ENCODE data around the gene PLXND1. TPM values are rescaled to one million over a fixed set of nuclear protein-coding genes. Genes with fewer than 3 reads are reported as not detected.
"Not testable (repeated sequence)": the region's sequence is repeated elsewhere in the genome, so short reads cannot be mapped to it uniquely, and the experiment has no call there.

PLXND1 gene
- total RNA-seq, 1 donor from 2014 or later: 233 TPM

- intact Hi-C loops (cut with DNase I): no loop called here
- no peaks in the 10 kb centered on the region for H3K9me3 ChIP-seq
Measured at GRCh38 chr3:129552287-129553050, 54.0 kb downstream of the PLXND1 start.

GRCh38 chr3:129549805-129550204 is 56.7 kb downstream of the PLXND1 start:
- Histone ChIP-seq H3K27me3 (ENCODE audit: low read depth) (no peaks in the 10 kb centered on the region), H3K27ac (no peak overlapping the region), H3K36me3 (no peaks in the 10 kb centered on the region), H3K4me1 (peaks cover 16% of the 10 kb centered on the region), H3K4me3 (no peak overlapping the region), H3K9me3 (no peaks in the 10 kb centered on the region)
- DNase-seq: no peak
- intact Hi-C loops (cut with DNase I): no loop called here
- no peak for TF ChIP-seq CTCF (IDR thresholded peaks at IDR 0.05)
- no peak for ATAC-seq

More at GRCh38 chr3:129552287-129553050, 54.0 kb downstream of the PLXND1 start:
- Histone ChIP-seq H3K27me3 (ENCODE audit: low read depth) (no peaks in the 10 kb centered on the region), H3K27ac (no peak overlapping the region), H3K4me3 (no peak overlapping the region), H3K36me3 (peaks cover 25% of the 10 kb centered on the region), H3K4me1 (peaks cover 32% of the 10 kb centered on the region)
- ATAC-seq (no peak), DNase-seq (no peak)
- TF ChIP-seq CTCF (IDR thresholded peaks at IDR 0.05): no peak

GRCh38 chr3:129549006-129549800 is 57.3 kb downstream of the PLXND1 start:
- no peak for DNase-seq
- TF ChIP-seq CTCF (IDR thresholded peaks at IDR 0.05): no peak

GRCh38 chr3:129548104-129548965 is 58.1 kb downstream of the PLXND1 start:
- peaks cover under 1% of the 10 kb centered on the region for H3K4me1 ChIP-seq
- H3K27ac ChIP-seq: no peak overlapping the region
- ATAC-seq (no peak), DNase-seq (no peak)
- no peak overlapping the region for H3K4me3 ChIP-seq
- no peak for TF ChIP-seq CTCF (IDR thresholded peaks at IDR 0.05)
- H3K36me3 ChIP-seq: no peaks in the 10 kb centered on the region
- H3K27me3 ChIP-seq (ENCODE audit: low read depth): no peaks in the 10 kb centered on the region
- no peaks in the 10 kb centered on the region for H3K9me3 ChIP-seq
- intact Hi-C loops (cut with DNase I): no loop called here

More at GRCh38 chr3:129549006-129549800, 57.3 kb downstream of the PLXND1 start:
- no peaks in the 10 kb centered on the region for H3K27me3 ChIP-seq (ENCODE audit: low read depth)
- H3K36me3 ChIP-seq: no peaks in the 10 kb centered on the region
- no peak overlapping the region for H3K27ac ChIP-seq
- intact Hi-C loops (cut with DNase I): no loop called here
- H3K9me3 ChIP-seq: no peaks in the 10 kb centered on the region
- ATAC-seq: no peak
- H3K4me1 ChIP-seq: peaks cover 10% of the 10 kb centered on the region
- no peak overlapping the region for H3K4me3 ChIP-seq

- intact Hi-C loops (cut with DNase I): no loop called here
- Histone ChIP-seq H3K27me3 (ENCODE audit: low read depth) (no peaks in the 10 kb centered on the region), H3K4me3 (no peak overlapping the region), H3K9me3 (no peaks in the 10 kb centered on the region), H3K4me1 (no peaks in the 10 kb centered on the region), H3K27ac (no peak overlapping the region), H3K36me3 (no peaks in the 10 kb centered on the region)
- DNase-seq (no peak), ATAC-seq (no peak)
- TF ChIP-seq CTCF (IDR thresholded peaks at IDR 0.05): no peak
Measured at GRCh38 chr3:129547241-129547640, 59.2 kb downstream of the PLXND1 start.

GRCh38 chr3:129545951-129546350 is 60.5 kb downstream of the PLXND1 start:
- H3K36me3 ChIP-seq; H3K4me1 ChIP-seq; intact Hi-C loops (cut with DNase I); DNase-seq; ATAC-seq; H3K27ac ChIP-seq; H3K9me3 ChIP-seq; H3K27me3 ChIP-seq (ENCODE audit: low read depth); H3K4me3 ChIP-seq: not testable (repeated sequence)

All from lower lobe of right lung (tissue), 2 donors.